OCI-LY1 (cell line): ENCODE results near the gene ZNF148.

Experiments
- CTCF ChIP-seq: fragments of 200-600 bp; sonication (generic), shearing (Covaris generic); IDR thresholded peaks from 2 replicates; pipeline ENCODE4 v1.5.1; 2017; ENCODE audit warnings: mild to moderate bottlenecking, antibody characterized with exemption, low read length, moderate library complexity, mixed read lengths
- EZH2 ChIP-seq: fragments of 200-600 bp; sonication (generic), shearing (Covaris generic); IDR thresholded peaks from 2 replicates; pipeline ENCODE4 v1.8.0; 2017; ENCODE audit warnings: borderline replicate concordance, mixed run types, mild to moderate bottlenecking, antibody characterized with exemption, low read length, moderate library complexity, mixed read lengths

GRCh38 chr3:125212509-125213363, 162.4 kb downstream of the ZNF148 start, which contains the start of gene SLC12A8:
- TF ChIP-seq CTCF (no peak), EZH2 (no peak)
